Amygdala (tissue), 56 donors: Measurements from ENCODE around the gene VPS13D.

ENCODE experiments used
- DNase-seq, 56 donors: peaks; one replicate each; lab custom pipeline; 2025; lab: John Stamatoyannopoulos, UW

Gene VPS13D

DNA sequence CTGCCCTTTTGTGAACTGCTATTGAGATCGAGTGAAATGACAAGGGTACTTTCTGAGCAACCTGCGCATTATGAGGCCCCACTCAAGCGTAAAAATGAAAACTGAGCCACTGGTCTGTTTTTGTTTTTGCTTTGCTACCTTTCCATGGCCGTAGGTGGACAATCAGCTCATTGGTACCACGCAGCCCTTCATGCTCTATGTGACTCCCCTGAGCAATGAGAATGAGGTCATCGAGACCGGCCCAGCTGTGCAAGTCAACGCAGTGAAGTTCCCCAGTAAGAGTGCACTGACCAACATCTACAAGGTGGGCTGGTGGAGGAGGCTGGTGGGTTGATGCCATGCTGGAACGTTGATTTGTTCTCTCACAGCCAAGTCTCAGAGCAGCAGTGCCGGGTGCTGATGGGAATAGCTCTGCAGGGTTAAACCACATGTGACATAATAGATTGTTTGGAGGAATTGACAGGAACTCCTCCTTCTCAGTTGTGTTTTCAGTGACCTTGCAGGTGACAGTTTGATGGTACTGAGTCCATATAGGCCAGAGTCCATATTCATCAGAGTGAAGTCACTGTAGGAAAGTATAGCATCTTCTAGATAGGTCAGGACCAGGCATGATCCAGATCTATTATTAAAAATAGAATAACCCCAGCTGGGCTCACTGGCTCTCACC lies 170.3 kb downstream of the VPS13D start:
- DNase-seq = no peak

GRCh38 chr1:12402159-12402673 lies 172.4 kb downstream of the VPS13D start:
- DNase-seq = no peak

GRCh38 chr1:12402842-12403241 lies 173.0 kb downstream of the VPS13D start:
- DNase-seq = no peak

- DNase-seq = no peak
Observed at GRCh38 chr1:12404918-12405317, 175.1 kb downstream of the VPS13D start.

DNA sequence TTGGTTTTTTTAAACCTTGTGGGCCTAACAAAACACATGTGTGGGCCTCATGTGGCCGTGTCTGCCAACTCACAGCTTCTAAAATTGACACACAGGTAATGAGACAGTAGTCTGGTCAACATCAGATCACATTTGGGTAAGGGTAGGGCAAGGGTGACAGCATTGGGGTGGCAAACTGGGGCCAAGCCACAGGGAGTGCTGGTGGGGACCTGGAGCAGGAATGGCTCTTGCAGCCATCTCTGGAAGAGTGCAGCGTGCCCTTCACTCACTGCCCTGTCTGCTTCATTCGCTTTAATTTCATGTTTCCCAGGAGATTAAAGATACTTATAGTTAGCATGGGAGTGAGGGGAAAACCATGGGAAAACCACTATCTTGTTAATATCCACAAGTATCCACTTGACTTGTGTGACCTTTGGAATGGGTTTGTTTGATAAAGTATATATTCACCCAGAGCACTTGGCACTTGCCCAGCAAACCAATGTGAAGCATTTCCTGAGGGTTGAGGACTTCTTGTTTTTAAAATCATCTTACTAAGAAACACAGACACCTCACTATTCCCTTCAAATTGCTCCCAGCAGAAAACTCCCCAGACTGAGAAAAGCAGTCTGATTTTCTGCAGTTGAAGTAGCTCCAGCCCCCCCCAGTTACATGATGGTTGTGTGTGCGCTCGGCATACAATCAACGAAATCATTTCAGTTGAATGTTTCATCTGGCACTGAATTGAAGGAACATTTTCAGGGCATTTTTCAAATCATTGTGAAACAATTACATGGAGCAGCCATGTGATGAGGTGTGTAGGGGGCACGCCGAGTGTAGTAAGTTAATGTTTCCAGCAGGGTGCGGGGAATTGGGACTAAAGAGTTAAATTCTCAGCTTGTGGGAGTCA lies 175.7 kb downstream of the VPS13D start:
- no peak for DNase-seq

DNA sequence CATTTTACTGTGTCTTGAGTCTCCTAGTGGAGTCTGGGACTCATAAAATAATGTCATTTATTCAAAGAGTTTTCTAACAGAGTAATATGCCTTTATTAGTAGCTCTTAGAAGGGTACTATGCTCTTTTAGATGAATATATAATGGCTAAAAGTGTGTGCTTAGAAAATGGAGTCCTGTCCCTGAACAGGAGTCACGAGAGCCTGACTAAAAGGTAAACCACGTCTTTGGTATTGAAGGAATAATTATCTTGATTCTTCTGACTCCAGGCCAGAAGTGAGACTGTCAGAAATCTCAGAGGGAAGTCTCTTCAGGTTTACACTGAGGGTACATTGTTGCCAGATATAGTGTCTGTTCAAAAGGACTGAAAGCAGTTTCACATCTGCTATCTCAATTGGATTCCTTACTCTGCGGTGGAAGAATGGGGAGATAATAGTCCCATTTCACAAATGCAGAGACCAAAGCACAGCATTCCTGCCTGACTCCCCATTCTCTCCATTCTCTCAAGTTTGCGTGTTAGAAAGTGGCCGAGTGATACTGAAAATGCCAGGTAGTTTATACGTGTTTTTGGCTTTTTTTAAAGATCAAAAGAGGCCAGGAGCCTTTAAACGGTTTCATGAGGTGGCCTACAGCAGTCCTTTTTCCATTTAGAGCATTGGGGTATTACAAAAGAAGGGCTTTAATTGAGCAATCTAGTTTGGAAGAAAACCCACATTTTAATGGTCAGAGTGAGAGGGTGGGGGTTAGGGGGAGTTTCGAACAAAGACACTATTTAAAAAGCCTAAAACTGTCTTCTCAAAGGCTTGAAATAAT lies 176.6 kb downstream of the VPS13D start:
- DNase-seq = no peak

- no peak for DNase-seq
Observed at GRCh38 chr1:12407050-12407961, 177.5 kb downstream of the VPS13D start.

GRCh38 chr1:12407962-12408454 lies 178.2 kb downstream of the VPS13D start:
- DNase-seq = no peak

DNA sequence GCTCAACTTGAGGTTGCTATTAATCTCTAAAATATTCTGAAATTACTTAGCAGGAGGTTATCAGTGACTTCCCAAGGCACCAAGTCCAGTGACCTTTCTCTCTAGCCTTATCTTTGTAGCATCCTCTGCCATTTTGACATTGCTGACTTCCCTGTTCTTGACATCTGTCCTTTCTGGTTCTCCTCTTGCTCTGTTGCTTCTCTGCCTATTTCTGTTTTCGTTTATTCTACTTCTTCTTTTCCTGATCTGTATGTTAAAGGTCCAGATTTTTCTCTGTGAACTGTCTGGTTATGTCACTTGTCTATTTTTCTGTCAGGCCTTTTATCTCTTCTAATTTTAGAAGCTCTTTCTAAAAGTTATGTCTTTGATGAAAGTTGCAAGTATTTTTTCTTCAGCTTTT lies 178.8 kb downstream of the VPS13D start:
- no peak for DNase-seq

DNA sequence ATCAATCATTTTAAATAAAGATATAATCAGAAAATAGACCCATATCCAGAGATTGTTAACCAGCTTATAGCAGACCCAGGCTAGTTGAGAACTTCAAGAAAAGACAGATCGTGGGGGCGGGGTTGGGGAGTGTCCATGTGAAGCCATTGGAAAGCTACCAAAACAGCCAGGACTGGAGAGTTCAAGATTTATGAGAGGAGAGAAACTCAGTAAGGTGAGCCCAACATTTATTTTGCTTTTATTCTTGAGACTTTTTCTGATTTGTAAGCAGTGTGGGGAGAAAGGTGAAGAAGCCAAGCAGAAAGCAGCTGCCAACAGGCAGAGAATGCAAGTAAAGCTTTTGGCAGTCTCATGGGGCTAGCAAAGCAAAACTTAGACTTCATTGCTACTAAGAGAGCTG lies 179.9 kb downstream of the VPS13D start:
- DNase-seq = no peak

GRCh38 chr1:12410351-12410750 lies 180.5 kb downstream of the VPS13D start:
- no peak for DNase-seq

DNA sequence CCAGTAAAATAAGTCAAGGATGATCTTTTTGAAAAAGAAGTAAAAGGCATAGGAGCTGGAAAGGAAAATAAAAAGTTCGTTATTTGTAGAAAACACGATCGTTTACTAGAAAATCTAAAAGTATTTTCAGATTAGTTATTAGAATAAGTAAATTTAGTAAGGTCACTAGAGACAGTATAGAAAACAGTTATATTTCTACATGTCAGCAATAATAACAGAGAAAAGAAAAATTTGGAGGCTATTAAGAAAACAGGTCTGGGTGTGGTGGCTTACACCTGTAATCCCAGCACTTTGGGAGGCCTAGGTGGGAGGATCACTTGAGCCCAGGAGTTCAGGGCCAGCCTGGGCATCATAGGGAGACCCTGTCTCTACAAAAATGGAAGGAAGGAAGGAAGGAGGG lies 181.3 kb downstream of the VPS13D start:
- DNase-seq = no peak

DNA sequence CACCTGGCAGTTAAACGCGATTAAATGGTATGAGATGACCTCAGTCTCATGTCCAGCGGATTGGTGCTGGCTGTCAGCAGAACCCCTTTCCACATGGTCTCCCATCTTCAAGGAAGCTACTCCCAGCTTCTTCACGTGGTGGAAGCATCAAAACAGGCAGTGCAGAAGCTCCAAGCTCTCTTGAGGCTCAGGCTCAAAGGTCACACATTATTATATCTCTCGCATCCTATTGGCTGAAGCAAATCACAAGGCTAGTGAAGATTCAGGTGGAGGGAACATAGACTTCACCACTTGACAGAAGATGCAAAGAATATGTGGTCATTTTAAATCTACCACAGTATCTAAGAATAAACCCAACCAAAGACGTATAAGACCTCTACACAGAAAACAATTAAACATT lies 181.9 kb downstream of the VPS13D start:
- no peak for DNase-seq

DNA sequence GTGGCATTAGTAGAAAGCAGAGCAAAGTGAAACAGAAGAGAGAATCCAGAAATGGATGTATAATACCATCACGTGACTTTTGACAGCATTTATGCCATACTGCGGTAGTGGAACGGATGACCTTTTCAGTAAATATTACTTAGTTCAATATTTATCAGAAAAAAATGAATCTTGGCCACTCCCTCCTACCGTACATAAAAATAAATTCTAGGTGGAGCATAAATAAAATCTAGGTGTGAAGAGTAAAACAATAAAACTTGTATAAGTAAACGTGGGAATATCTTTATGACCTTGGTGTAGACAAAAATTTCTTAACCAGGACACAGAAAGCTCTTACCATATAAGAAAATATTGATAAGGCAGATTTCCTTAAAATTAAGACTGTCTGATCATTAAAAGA lies 182.6 kb downstream of the VPS13D start:
- no peak for DNase-seq

- DNase-seq = no peak
Observed at GRCh38 chr1:12413664-12414410, 184.0 kb downstream of the VPS13D start.

GRCh38 chr1:12414444-12415018 lies 184.7 kb downstream of the VPS13D start:
- DNase-seq = no peak

DNA sequence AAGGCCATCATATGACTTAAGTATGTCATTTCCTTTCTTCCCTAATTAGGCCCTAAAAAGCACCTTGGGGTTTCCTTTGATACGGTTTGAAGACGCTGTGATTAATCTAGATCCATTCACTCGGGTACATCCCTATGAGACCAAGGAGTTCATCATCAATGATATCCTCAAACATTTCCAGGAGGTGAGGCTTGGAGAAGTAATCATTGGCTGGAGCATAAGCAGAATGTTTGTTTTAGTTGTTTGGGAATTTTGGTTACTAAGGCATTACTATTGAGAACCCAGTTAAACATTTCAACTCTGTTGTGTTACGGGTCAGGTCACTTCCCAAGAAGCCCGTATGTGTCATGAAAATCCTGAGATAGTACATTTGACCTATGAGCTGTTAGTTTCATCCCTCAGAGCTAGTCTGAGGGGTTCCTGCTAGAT lies 185.2 kb downstream of the VPS13D start:
- no peak for DNase-seq

DNA sequence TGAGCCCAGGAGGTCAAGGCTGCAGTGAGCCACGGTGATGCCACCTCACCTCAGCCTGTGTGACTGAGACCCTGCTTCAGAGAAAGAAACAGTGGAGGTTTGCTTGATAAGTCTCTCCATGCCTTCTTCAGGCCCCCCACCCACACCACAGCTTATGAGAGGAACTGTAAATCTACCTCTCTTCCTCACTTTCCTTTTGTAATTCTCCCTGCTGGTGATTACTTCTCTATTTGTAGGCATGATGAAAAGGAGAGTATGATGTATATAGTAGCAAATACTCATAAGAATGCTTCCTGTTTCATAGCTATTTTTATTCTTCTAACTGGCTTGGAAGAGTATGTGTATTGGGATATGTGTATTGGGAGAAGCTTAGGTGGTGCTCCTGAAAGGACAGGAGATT lies 186.3 kb downstream of the VPS13D start:
- no peak for DNase-seq

- no peak for DNase-seq
Observed at GRCh38 chr1:12416744-12417143, 186.9 kb downstream of the VPS13D start.
